Right lobe of liver (tissue), 4 donors: Measurements from ENCODE around the gene GATA2.

Source experiments
- POLR2A ChIP-seq: fragments of 450-650 bp; IDR thresholded peaks from one replicate; pipeline ENCODE4 v1.6.1; 2017; ENCODE audit warnings: antibody characterized with exemption, mild to moderate bottlenecking
- TF ChIP-seq, protein P1 (sequence below), 4 donors: fragments of 200-600 bp in 3 of 4; fragments of 450-650 bp in 1 of 4; IDR thresholded peaks; one replicate each; pipeline versions ENCODE4 v1.5.1 to v1.8.0; 2016 to 2022; ENCODE audit warnings: antibody characterized with exemption in 4 of 4, mild to moderate bottlenecking in 2 of 4
- donor health status: DM: no; HTN: no; CAD: no.
- donor health status: DM: no; HTN: no; CAD: no.
- donor health status: DM: no; HTN: yes; CAD: no.

GRCh38 chr3:128532012-128532983, 39.3 kb upstream of the GATA2 start:
- TF ChIP-seq, protein P1, sequence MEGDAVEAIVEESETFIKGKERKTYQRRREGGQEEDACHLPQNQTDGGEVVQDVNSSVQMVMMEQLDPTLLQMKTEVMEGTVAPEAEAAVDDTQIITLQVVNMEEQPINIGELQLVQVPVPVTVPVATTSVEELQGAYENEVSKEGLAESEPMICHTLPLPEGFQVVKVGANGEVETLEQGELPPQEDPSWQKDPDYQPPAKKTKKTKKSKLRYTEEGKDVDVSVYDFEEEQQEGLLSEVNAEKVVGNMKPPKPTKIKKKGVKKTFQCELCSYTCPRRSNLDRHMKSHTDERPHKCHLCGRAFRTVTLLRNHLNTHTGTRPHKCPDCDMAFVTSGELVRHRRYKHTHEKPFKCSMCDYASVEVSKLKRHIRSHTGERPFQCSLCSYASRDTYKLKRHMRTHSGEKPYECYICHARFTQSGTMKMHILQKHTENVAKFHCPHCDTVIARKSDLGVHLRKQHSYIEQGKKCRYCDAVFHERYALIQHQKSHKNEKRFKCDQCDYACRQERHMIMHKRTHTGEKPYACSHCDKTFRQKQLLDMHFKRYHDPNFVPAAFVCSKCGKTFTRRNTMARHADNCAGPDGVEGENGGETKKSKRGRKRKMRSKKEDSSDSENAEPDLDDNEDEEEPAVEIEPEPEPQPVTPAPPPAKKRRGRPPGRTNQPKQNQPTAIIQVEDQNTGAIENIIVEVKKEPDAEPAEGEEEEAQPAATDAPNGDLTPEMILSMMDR (IDR thresholded peaks at IDR 0.05), result no peak
- TF ChIP-seq POLR2A, result no peak
